Eye (tissue), 1 donor: ENCODE results near the gene TRMT2A.

ENCODE experiments used
- DNase-seq: peaks from one replicate; pipeline ENCODE4 v3.0.0-alpha.2; 2015

TRMT2A gene

GRCh38 chr22:20117633-20118299 is 740 bp upstream of the TRMT2A start:
- DNase-seq, result peak; percentile 46

GRCh38 chr22:20116376-20116950 is 563 bp downstream of the TRMT2A start:
- DNase-seq, result no peak

DNA sequence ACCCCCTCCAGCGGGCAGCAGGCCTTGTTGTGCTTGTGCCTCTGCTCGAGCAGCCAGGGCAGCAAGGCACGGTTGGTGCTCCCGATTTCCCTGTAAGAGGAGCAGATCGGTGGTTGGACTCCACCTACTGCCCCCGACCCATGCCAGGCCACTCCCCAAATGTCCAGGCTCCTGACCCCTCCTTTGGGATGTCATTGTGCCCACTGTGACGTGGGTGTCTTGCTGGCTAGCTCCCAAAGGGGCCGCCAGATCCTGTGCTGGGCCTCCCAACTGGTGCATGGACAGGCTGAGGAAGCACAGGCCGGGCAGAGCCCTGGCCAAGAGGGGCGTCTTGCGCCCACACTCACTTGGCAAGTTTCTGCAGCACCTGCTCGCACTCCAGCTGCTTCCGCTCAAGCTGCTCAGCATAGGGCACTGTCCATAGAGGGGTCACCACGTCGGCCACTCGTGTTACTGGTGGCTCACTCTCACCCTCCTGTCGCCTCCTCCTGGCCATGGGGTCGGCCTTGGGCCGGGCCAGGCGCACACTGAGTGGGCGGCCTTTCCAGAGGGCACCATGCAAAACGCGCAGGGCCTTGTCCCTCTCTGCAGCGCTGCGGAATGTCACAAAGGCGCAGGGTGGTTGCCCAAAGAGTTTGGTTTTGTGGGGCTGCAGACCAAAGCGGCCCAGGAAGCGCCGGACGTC is 1.2 kb downstream of the TRMT2A start, which contains the start of gene RANBP1:
Gene RANBP1 (plus strand): TSS at position 414 of the 685 bp plus-strand sequence. CDS start 81 bp downstream, at position 495.
- DNase-seq, result no peak

- no peak for DNase-seq
Measured at GRCh38 chr22:20114506-20115475, 2.2 kb downstream of the TRMT2A start.

DNA sequence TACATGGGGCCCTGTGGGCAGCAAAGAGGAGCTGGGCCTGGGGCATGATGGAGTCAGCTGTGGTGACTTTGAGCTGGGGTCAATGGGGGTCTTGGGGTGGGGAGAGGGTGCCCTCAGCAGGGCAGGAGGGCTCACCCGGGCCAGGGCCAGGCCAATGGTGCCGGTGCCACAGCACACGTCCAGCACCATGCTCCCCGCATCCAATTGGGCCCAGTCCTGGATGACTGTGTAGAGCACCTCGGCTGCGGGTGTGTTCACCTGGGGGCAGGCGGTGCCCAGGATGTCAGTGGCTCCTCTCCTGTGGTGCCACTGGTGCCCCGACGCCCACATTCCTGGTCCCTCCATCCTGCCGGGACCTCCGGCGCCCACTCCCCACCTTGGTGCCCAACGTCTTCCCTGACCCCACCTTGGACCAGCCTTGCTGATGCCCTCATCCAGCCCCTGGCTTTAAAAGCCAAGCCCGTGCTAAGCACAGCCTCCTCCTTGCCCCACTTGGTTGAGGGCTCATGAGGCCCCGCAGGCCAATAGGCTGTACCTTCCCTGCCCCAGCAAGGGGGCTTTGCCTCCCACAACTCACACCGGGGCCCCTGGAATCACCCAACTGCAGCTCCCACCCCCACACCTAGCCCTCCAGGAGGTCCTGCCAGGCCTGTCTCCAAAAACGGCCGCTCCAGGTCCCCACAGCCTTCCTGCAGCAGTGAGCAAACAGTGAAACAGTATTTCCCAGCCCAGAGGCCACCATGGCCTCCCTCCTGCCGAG is 3.3 kb downstream of the TRMT2A start:
- DNase-seq, result no peak

GRCh38 chr22:20112623-20113511 is 4.2 kb downstream of the TRMT2A start:
- no peak for DNase-seq

DNA sequence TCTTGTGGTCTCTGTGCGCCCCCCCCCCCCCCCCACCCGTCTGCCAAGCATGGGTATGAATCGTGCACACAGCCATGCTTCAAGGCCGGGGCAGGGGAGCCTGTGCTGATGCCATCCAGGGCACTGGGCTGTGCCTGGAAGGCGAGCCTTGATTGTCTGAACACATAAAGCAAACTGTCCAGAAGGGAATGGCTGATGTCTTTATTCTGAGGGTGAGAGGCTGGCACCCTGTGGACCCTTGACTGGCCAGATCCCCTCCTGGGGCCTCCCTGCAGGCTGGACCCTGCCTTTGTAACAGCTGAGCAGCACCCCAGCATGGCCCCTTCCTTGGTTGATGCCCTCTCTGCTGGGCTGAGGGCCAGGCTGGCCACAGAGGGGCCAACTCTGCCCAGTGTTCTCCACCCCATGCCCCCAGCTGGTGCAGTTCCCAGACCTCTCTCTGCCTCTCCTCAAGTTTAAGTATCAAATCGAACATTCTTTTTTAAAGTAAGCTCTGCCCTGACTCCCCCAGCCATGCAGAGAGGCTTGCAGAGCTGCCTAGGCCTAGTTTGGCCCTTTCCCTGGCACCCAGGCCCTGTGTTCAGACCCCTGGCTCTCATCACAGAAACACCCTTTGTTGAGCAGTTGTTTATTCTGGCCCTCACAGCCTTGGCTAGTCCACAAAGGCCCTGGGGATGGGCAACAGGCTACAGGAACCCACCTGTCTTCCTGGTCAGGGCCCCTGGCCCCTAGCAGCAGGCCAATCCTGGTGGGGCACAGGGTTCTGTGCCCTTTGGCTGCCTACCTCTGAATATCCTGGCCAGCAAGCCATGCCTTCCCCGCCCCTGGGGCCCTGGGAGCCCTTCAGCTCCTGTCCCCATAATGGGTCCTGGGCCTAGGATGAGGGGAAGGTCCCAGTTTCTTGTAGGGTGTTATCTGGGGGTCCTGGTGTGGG is 5.1 kb downstream of the TRMT2A start:
- DNase-seq, result no peak

GRCh38 chr22:20111045-20111688 is 5.9 kb downstream of the TRMT2A start:
- peak; percentile 30 for DNase-seq

DNA sequence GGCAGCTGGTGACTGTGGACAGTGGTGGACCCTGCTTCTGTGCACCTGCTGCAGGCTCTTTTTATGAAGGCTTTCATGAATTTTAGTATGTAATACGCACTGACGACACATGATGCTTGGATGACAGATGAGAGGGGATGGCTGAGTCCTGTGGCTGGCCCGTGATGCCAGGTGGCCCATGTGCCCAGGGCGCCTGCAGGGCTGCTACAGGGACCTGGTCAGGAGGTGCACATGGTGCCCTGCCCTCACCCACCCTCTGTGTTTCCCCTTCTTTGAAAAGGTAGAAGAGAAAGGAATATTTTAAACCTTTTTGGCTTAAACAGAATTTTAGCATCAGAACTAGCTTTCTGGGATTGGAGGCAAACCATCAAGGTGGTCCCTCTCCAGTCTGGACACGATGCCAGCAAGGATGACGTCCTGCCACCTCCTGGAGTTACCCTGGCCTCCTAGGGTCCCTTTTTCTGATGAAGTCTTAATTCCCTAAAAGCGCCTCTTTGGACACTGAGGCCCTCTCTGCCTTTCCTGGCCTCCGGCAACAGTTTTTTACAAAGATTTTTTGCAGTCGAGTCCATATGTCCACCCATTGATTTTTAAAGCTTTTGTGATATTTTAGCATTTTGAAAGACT is 6.6 kb downstream of the TRMT2A start:
- no peak for DNase-seq

DNA sequence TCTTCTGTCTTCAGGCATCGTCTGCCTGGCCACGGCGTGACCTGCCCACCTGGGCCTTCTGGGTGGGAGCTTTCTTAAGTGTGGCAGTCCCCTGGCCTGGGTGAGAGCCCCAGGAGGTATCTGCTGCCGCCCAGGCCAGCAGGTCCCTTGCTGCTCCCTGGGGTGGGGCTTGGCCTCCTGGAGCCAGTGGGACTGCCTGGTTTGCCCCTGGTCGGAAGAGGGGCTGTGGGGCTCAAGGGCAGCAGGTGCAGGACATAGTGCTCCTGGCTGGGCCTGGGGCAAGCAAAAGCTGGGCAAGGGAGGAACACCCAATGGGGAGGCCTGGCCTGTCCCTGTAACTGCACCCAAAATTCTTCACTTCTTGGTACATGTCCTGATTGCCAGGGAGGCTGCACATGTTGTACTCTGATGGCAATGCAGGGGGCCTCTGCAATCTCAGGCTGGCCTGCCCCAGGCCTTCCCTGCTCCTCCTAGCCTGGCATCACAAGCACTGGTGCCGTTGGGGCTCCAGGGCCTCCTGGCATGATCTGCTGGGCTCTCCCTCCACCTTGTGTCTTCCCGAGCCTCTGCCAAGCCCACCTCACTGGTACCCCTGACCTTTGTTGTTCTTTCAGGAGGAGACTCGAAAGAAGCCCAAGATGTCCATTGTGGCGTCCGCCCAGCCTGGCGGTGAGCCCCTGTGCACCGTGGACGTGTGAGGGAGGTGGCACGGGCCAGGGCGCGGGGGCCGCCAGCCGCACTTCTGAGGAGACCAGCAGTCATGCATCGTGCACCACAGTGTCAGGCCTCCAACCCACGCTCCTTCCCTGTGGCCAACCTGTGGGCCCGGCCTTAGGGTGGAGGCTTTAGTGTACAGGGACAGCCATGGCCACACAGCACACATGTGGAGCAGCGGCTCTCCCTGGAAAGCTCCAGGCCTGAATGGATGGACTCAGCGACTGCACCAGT is 7.3 kb downstream of the TRMT2A start:
- no peak for DNase-seq

DNA sequence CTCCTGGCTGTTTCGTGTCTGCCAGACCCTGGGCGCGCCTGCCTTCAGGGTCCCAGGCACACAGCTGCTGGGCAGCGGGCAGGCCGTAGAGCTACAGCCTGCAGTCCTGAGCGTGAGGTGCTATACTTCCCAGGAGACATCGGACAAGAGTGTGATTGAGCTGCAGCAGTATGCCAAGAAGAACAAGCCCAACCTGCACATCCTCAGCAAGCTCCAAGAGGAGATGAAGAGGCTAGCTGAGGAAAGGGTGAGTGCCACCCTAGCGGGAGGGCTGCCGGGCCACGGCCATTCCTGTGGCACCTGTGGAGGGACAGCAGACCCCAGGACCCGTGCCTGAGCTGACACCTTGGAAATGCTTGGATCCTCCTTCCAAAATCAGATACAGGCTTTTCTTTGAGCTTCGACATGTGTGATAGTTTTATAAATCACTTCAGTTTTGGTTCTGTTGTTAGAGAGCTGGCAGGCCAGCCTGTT is 8.2 kb downstream of the TRMT2A start:
- no peak for DNase-seq

DNA sequence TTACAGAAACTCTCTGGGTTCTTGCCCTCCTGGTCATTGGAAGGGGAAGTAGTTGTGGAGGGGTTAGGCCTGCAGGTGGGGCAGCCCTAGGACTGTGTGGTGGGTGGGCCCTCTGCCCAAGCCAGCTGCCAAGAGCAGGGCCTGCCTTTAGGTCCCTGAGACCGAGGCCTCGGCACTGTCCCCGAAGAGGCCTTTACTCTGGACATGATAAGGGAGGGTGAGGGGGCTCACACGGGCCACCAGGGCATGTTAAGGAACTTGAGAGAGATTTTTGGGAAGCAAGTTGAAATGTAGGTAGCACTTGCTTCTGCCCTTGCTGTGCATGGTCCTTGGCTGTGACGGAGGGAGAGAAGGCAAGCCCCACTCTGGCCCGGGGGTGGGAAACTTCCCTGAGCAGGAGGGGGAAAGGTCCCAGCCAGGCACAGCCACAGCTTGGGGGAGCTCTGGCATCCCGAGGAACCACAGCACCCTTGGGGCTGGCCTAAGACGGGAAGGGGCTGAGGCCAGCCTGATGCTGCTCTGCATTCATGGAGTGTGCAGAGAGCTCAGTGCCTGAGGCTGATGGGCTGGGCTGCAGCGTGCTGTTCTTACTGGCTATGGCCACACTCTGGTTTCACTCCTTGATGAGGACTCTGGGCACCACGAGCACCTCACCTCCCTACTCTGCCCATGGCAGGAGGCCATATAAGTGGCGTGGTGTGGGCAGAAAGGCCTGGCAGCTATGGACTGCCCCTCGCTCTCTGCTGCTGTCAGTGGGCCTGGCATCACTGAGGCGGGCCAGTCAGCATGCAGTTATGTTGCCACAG is 8.9 kb downstream of the TRMT2A start:
- no peak for DNase-seq

GRCh38 chr22:20107471-20107901 is 9.5 kb downstream of the TRMT2A start:
- DNase-seq, result no peak

GRCh38 chr22:20106849-20107237 is 10.2 kb downstream of the TRMT2A start:
- DNase-seq, result no peak

GRCh38 chr22:20106205-20106848 is 10.7 kb downstream of the TRMT2A start:
- DNase-seq, result no peak
